Amygdala (tissue), 56 donors: ENCODE results near the gene ARMH2.
"Not testable (repeated sequence)": the region's sequence is repeated elsewhere in the genome, so short reads cannot be mapped to it uniquely, and the experiment has no call there.

Experiments used
- DNase-seq, 56 donors: peaks; one replicate each; lab custom pipeline; 2025; lab: John Stamatoyannopoulos, UW

The ARMH2 gene

GRCh38 chr6:24765968-24766367 lies 32.7 kb downstream of the ARMH2 start:
- not testable (repeated sequence) for DNase-seq

- DNase-seq, result not testable (repeated sequence)
These were observed 33.6 kb downstream of the ARMH2 start for GRCh38 chr6:24764833-24765828.

- DNase-seq, result no peak
These were observed 35.1 kb downstream of the ARMH2 start for GRCh38 chr6:24763578-24763977.

DNA sequence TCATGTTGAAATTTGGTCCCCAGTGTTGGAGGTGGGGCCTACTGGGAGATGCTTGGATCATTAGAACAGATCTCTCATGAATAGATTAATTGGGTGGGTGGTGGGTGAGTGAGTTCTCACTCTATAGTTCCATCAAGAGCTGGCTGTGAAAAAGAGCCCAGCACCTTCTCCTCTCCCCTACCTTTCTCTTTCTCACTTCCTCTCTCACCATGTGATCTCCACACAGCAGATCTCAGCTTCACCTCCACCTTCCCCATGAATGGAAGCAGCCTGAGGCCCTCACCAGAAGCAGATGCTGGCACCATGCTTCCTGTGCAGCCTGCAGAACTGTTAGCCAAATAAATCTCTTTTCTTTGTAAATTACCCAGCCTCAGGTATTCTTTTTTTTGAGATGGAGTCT lies 36.9 kb downstream of the ARMH2 start:
- no peak for DNase-seq

DNA sequence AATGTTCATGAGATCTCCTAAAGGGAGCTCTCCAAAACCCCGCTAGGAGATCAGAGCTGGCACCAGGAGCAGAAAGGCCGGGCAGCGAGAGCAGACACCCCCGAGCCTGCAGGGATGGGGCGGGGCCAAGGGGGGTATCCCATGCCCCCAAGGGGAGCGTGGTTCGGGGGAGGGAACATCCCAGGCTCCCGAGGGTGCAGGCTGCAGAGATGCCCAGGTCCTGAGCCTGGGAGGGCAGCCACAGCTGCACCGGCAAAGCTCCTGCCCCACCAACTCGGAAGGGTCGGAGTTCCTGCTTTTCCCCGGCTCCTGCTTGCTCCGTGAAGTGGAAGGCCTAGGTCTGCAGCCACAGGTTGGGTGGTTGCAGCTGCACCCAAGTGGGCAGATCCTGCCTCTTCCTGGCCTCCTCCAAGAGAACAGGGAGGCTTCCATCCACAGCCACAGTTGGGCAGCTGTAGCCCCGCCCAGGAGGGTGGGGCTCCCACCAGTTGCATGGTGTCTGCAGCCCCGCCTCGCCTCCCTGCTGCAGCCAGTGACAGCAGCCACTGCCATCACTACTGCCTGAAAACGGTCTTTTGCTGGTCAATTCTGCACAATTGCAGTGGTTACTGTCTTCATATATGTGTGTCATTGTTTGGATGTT lies 37.4 kb downstream of the ARMH2 start:
- no peak for DNase-seq

- DNase-seq, result no peak
These were observed 38.5 kb downstream of the ARMH2 start for GRCh38 chr6:24760210-24760609.

DNA sequence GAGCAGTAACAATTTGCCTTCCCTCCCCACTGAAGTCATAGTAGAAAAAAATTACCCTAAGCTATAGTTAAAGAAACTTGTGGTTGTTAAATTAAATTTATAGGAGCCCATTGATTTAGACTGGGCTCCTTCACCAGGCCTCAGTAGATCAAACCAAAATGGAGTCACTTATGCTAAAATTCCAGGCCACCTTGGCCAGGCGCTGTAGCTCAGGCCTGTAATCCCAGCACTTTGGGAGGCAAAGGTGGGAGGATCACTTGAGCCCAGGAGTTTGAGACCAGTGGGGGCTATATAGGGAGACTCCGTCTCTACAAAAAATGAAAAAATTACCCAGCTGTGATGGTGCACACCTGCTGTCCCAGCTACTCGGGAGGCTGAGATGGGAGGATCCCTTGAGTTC lies 39.0 kb downstream of the ARMH2 start:
- DNase-seq, result no peak

DNA sequence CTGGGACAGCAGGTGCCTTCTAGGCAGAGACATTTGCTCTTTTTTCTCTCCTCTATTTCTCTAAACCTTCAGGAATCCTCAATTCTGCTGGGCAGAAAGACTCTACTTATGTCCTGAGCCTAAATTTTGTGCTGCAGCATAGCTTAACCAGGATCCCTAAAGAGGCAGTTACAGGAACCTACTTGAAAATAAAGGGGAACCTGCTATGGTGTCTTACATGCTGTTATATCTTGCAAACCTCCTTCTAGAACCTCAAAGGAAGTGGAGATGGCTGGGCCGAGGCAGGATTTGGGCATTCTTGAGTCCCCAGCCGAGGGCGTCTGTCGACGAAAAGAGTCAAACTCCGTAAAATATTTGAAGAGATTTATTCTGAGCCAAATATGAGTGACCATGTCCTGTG lies 41.1 kb downstream of the ARMH2 start:
- DNase-seq, result no peak

DNA sequence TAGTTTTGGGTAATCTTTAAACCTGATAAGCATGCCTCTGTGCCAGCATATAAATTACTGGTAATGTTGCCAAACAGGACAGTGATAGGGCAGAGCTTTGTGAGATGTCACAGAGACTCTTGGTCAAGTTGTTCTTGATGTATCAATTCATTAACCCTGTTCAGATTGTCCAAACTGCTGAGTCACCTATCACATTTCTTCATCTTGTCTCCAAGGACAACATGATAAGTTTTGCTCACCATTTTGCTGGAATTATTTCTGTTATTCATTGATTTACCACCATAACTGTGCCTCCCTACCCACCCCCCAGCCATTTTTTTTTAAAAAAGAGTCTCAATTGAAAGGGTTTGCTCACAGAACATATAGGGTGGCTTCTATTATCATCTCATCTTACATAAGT lies 43.4 kb downstream of the ARMH2 start:
- no peak for DNase-seq

- DNase-seq, result not testable (repeated sequence)
These were observed 44.3 kb downstream of the ARMH2 start for GRCh38 chr6:24754378-24754777.

GRCh38 chr6:24753545-24753944 lies 45.2 kb downstream of the ARMH2 start:
- no peak for DNase-seq

- no peak for DNase-seq
These were observed 45.7 kb downstream of the ARMH2 start for GRCh38 chr6:24752917-24753492.

- DNase-seq, result no peak
These were observed 46.2 kb downstream of the ARMH2 start for GRCh38 chr6:24752503-24752902.

DNA sequence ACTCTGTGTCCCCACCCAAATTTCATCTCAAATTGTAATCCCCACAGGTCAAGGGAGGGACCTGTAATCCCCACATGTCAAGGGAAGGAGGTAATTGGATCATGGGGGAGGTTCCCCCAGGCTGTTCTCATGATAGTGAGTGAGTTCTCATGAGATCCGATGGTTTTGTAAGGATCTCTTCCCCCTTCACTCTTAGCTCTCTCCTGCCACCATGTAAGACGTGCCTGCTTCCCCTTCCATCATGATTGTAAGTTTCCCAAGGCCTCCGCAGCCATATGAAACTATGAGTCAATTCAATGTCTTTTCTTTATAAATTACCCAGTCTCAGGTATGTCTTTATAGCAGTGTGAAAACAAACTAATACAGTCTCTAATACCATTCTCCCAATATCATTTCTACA lies 47.8 kb downstream of the ARMH2 start:
- not testable (repeated sequence) for DNase-seq

DNA sequence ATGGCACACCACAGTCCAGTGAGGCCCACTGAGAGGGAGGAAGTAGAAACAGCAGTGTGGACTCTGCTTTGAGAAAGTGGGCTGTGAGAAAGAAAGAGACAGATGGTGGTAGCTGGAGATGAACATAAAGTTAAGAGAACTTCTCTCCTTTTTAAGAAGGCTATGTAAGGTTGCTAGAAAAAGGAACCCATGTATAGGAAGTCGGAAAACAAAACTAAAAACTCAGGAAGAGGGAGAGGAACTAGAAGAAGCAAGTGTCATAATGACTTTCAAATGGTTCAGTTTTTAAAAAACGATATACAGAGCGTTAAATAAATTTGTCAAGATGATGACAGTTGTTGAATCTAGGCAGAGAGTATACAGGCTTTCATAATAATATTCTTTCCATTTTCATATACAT lies 49.4 kb downstream of the ARMH2 start:
- no peak for DNase-seq
